ENCODE data around the gene TP63.

Gene TP63

DNA sequence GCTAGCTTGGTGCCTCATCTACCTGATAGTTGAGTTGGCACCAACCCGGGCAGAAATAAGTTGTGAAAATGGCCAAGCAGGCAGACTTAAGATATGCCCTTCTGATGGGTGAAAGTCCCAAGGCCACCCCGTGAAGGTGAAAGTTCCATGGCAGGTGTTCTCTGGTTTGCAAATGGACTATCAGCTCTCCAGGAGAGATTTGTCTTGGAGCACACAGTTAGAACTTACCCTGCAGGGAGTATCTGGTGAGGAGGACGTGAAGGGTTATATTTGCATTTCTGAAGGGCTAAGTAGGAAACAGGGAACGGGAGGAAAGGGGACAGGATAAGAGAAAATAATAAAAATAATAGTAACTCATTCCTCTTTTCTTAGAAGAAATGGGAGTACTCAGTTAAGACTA lies 220.5 kb downstream of the TP63 start:
- DNase-seq, result no peak

DNA sequence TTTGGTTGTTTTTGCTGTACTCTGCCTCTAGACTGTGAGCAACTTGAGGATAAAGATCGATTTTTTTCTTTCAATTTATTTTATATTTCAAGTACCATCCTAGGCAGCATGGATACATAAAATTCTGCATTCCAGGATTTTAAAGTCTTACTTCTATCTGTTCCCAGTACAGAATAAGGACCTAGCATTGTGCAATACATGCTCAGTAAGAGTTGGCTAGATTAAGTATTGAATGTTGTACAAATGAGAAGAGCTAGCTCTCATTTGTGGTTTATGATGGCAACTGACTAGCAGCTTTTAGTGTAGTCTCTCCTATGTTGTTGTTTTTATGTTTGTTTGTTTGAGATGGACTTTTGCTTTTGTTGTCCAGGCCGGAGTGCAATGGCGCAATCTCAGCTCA lies 222.7 kb downstream of the TP63 start:
- no peak for DNase-seq

DNA sequence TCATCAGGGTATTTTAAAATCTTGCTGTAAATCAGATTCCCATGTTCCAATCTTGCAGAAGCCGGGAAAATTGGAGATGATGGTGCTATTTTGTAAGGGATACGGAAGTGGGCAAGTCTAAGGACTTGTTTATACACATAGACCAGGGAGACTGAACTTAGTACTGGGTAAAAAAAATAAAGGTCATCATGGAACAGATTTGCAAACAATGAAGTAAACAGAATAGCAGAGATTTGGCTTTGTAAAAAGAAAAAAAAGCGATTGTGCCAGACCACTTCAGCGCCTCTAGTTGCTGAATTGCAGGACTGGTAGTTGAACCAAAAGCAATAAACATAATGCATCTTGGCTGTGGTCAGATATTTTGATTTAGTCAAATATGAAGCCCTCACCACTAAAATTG lies 229.1 kb downstream of the TP63 start:
- no peak for DNase-seq

DNA sequence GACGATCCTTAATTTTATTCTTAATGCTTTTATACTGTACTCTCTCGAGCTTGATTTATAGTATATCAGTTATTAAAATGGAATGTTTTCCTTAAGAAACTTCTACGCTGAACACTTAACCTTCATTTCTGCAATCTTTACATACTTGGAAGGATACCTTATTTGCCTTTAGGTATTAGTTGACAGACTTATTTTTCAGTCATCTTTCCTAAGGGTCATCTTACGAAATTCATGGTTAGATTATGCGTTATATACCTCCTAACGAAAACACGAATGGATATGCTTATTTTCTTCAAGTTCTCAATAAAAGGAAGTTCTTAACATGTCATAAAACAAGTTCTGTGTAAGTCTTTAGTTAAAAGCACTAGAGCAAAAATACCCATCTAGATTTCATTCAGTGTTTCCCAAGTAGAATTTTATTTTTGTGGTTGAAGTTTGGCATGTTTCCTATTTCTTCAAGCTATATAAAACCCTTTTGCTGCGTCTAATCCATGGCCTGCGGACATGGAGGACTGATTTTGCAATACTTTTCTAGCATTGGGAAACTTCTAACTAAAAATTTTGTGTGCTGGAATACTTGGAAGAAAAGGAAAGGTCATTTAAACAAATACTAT lies 231.3 kb downstream of the TP63 start:
- no peak for DNase-seq

DNA sequence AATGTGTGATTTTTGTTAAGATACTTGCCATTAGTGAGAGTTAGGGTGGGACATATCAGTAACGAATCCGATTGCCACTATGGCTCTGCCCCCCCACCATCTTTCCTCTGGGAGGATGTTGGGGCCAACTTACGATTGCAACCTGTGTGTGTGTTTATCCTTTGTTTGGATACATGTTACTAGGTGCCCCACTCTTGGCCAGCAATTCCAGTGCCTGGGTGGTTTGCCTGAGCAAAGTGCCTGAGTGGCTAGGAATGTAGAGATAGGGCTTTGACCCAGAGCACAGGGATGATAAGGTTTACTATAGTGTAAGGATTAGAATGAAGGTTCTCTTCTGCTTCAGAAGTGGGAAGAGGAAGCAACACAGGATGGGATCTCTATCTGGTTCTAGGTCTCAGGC lies 231.8 kb downstream of the TP63 start:
- no peak for DNase-seq

DNA sequence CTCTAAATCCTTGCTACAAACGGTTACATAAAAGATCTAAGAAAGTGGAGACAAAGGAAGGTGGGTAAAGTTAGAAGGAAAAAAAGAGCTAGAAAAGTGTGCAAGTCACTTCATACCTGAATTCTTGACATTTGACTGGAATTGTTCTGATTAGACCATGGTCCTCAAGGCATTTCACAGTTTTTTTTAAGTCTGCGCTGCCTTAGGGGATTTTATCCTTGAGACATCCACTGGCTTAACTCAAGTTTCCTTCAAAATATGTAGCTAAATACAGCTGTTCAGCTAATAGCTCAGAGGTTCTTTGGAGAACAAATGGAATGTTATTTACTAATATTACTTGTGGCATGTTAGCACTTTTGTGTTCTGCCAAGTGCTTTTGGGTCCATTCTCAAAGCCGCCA lies 236.9 kb downstream of the TP63 start:
- no peak for DNase-seq

DNA sequence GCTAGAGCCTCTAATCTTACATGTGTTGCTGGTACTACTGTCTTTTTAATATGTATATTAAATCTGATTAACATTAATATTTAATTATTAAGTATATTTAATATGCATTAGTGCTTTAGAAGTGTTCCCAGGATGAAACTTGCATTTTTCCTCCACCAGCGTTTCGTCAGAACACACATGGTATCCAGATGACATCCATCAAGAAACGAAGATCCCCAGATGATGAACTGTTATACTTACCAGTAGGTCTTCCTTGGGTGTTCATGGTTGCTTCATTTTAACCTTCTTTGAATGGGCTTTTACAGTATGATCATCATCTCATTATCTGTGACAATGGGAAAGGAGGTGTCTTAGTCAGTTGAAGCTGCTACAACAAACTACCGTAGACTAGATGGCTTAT lies 238.0 kb downstream of the TP63 start:
- DNase-seq, result no peak

DNA sequence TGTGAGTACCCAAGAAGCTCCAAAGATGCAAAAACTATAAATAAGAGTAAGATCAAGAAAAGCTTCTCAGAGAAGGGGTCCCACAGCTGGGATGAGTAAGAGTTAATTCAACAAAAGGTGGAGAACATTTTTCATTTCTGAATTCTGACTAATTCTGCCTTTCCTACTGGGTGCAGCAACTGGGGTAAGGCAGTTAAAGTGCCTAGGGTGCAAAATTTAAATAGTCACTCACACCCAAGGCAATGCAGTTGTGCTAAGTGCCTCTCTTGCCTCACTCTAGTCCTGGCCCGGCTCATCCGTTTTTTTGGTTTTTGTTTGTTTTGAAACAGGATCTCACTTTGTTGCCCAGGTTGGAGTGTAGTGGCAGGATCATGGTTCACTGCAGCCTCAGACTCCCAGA lies 240.2 kb downstream of the TP63 start:
- no peak for DNase-seq

DNA sequence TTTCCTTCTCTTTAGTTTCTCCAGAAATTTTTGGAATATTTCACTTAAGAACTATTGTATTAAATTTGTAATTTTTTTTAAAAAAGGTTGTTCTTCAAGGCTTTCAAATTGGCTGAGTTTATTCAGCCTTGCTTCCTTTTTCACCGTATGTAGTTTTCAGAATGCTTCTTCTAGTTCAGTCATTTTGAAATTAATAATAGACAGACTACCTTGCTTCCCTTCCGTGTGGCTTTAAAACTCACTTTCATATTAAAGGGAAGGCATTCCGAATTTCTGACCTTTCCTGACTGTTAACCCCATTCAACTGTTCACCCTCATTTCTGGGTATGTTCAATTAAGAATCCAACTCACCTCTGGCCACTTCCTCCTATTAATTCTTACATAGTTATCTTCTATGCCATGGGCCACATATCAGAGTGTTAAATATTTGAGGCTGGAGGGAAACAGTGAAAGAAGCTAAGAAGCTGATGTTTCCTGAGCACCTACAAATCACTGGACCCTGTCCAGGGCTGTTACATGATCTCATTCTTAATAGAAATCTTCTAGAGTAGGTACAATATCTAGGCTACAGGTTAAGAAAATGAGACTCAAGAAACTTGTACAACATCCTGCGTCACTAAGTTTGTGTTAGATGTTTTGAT lies 252.0 kb downstream of the TP63 start:
- no peak for DNase-seq

DNA sequence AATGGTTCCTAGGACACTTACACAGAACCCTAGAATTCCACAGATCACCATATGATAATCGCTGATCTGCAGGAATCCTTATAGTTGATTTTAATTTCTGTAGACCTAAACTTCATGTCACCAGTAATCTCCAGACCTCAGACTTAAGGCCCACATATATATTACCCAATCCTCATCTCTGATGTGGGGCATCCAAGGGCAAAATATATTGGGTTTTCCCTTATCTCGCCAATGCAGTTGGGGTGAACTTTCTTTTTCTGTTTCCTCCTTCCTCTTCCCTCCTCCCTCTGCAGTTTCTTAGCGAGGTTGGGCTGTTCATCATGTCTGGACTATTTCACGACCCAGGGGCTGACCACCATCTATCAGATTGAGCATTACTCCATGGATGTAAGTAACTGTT lies 259.3 kb downstream of the TP63 start:
- no peak for DNase-seq

DNA sequence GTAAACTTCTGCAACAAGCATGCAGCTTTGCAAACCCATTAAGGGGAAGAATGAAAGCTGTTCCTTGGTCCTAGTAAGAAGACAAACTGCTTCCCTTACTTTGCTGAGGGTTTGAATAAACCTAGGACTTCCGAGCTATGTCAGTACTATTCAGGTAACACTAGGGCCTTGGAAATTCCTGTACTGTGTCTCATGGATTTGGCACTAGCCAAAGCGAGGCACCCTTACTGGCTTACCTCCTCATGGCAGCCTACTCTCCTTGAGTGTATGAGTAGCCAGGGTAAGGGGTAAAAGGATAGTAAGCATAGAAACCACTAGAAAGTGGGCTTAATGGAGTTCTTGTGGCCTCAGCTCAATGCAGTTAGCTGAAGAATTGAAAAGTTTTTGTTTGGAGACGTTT lies 265.3 kb downstream of the TP63 start:
- no peak for DNase-seq

DNA sequence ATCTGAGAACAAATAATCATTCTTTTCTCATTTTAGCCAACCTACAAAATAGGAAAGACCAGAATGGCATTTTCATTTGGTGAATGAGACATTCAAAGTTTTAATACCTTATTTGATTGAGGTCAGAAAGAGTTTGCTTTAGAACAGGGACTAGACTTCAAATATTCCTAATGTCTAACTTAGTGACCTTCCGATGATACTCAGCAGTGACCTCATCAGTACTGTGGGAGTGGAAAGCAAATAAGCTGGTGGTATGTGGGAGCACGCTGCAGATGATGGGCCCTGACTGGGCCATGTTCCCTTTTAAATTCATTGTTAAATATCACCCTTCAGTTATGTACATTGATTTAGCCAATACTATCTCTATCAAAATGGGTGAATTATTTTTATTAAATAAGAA lies 266.2 kb downstream of the TP63 start:
- DNase-seq, result no peak

DNA sequence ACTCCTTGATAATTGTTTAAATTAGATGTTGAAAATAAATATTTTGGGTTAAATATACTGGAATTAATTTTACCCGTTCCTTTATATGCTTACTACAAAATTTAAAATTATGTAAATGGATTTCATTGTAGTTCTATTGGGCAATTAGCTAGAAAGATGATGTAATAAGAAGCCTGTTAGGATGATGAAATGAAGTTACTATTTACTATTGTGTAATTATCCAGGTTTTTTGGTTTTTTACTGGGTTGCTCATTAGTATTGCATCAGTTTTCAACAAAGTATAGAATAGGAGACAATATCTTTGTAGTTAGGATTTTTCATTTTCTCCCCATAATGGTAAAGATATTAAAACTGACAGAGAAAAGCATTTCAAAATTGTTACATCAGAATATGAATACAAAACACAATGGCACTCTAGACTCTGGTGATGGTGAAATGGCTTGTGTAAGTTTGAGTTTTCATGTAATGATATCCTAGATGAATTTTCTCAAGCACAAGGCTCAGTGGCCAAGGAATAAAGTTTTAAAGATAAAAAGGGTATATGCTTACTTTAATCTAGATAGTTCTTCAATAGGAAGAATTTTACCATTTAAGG lies 267.5 kb downstream of the TP63 start:
- no peak for DNase-seq

DNA sequence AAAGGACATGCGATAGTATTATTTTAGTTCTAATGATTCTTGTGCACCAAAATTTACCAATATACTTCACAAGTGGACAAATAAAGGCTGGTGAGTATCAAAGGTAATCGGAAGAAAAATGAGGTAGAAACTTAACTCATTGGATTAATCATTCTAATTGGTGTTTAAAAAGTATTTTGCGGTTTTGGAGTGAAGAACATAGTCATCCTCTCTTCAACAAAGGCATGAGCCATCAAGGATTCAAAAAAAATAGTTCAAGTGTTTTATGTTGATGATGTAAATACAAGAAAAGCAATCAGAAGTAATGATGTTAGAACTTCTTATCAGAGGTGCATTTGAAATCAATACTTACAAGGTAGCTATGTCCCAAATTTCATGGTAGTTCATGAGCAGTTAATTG lies 268.0 kb downstream of the TP63 start:
- DNase-seq, result no peak

DNA sequence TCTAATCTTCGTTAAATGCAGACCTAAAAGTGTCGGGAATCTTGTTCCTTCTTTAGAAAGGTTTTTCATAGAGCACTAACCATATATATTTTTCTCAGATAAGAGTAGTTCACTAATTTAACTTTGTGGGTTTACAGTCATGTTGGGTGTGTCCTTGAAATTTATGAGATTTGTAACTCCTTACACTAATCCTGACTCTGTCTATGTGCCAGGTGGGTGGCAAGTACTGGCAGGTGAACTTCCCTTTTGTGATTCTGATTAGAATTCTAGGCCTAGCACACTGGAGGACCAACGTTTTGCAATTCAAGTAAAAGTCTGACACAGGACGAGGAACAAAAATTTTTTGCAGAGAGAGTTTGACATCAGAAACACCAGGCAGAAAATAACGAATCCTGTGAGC lies 269.4 kb downstream of the TP63 start:
- DNase-seq, result no peak

DNA sequence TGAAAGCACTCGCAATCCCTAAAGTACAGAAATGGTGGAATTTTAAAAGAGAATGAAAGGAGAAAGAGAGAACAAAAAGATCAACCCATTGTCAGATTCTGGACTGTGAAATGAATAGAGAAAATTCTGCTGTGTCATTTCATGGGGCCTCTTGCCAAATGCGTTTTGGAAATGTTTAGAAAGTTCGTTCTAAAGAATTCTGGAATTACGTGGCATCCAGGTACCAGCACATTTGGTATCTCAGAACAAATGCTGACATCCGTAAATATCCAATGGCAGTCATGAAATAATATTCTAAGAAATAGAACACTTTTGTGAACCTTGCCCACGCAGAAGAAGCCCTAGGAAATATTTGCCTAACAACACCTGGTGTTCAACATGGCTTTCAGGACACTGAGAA lies 270.3 kb downstream of the TP63 start:
- no peak for DNase-seq

DNA sequence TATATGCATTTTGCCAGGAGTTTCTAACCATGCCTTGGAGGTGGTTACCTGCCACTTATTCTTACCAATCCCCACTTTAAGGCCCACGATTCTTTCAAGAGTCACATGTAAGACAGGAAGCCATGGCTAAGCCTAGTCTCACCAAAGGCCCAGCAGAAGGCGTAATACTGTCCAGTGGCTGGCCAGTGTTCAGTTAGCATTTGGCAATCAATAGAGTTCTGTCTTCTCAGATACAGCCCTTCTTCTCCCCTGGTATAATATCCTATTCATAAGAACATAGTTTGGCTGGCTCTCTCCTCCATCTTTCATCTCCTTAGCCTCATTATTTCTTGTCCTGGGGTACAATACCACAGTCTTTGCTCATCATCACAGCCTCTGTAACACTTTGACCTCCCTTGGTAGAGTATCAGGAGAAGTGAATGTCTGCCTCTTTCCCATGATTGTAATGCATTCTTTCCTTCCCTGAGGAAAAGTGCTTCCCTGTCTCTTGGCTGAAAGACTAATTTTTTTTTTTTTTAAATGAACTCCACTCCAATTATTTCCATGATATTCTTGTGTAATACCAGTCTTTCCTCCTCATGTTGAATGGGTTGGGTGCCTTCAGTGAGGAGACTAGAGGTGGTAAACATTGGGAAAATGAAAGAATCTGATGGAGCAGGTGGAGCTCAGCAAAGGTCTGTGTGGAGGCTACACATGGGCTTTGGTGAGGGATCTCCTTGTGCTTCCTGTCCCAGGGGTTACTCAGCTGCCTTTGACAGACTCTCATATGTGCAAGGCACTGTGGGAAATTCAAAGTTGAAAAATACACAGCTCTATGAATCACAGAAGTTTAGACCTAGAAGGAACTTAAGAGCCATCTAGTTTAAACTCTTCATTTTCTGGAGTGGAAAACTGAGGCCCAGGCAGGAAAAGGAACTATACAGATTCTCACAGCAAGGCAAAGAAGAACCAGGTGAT lies 271.3 kb downstream of the TP63 start:
- DNase-seq, result no peak

DNA sequence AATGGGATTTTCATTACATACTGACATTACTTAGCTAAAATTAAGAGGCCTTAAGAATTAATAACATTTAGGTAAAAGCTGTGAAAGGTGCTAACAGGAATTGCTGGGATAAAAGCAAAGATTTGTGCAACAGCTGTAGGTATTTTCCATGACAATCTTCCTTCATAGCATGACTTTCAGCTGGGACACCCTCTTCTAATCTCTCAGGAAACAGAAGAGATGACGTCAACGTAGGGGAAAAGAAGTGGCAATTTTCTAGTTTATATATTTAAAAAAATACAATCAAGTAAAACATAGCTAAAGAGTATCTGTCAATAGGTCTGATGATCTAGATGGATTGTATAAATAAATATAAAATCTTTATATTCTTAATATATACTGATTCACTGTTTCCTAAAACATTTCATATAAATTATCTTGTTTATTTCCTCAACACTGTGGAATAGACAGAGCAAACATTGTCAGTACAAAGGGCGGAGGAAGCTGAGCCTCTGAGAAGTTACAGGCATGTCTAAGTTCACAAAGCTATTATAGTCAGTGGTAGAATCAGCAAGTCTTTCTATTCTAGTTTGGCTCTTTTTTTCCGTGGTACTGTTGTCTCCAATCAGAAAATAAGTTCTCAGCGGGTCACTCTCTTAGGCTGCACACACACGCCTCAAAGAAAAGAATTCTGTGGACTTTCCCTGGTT lies 272.5 kb downstream of the TP63 start:
- DNase-seq, result no peak

DNA sequence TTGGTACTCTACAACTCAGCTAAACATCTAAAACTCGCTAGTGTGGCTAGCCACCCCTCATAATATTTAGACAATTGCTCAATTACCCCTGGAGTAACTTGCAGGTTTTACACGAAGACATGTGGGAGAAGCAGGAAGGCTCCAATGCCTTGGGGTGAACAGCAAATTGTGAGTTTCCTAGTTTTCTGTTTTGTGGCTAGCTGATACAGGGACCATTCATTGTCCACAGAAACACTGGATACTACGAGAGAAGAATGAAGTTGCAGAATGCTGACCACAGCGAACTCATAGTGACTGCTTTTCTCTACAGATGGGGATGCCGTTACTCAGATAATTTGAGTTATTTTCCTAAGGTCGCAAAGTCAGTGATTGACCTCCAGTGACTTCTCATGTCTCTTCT lies 276.6 kb downstream of the TP63 start:
- no peak for DNase-seq

DNA sequence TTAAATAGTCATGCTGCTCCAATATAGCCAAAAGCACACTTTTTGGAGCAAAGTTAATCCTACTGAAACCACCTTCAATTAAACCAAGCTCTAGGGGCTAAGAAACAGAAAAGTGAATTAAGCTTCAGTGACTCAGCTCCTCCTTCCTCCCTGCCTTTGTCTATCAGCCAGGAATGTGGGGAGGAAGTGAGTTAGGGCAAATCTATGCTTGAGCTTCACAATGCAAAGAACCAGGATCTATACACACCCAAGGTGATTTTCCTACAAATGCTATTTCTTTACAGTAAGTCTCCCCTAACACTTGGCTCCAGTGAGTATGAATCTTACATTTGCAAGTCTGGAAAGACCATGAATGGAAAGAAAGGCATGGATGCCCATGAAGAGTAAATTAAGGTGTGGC lies 277.5 kb downstream of the TP63 start:
- DNase-seq, result no peak

DNA sequence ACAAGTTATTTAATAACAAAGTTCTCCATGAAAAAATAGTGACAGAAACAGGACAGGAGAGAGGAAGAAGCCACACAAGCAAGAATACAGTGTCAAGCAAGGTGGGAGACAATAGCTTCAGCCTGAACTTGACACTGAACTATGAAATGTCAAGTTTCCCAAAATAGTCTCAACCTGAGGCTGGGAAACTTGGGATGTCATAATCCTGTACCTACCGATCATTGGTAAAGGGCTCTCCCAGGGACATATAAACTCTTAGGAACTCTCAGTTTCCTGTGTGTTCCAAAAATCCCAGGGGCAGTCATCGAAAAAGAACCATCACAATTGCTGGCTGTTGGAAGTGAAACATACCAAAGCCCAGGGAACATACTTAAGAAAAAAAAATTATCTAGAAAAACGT lies 277.9 kb downstream of the TP63 start:
- no peak for DNase-seq

DNA sequence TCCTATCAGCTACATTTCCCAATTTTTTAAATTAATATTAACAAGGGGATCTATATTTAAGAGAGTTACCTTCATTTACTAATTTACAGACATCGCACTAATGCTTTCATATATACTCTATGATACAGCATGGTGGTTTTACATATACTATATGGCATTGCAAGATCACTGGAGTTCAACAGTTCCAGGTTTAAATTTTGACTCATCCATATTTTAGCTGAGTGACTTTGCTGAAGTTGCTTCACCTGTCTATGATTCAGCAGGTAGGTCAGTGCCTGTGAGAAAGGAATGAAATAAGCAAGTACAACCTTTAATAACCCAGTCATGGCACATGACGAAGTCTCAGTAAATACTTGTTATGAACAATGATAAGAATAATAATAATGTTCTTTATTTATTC lies 278.4 kb downstream of the TP63 start:
- no peak for DNase-seq

Measured in amygdala (tissue), 56 donors.